Tibial artery (tissue), 4 donors: ENCODE data around the gene NUMB.

Source experiments
- DNase-seq, 2 donors: peaks; one replicate each; pipeline ENCODE4 v3.0.0-alpha.2; 2019
- H3K27ac ChIP-seq, 2 donors: fragments of 200-600 bp; sonication (generic) in 1 of 2; 1 replicate in 1 of 2; 2 replicates in 1 of 2; pipeline ENCODE4 v1.5.1; 2018 to 2019; ENCODE audit warnings: mild to moderate bottlenecking in 1 of 2
- H3K27me3 ChIP-seq, 2 donors: fragments of 200-600 bp; sonication (generic) in 1 of 2; one replicate each; pipeline versions ENCODE4 v1.5.1 to v1.6.0; 2016 to 2019
- H3K36me3 ChIP-seq, 3 donors: fragments of 200-600 bp; sonication (generic) in 2 of 3; one replicate each; pipeline ENCODE4 v1.5.1; 2016 to 2019; ENCODE audit warnings: mild to moderate bottlenecking in 2 of 3
- H3K4me1 ChIP-seq, 4 donors: fragments of 200-600 bp; sonication (generic) in 2 of 4; 1 replicate in 3 of 4; 2 replicates in 1 of 4; pipeline ENCODE4 v1.5.1; 2016 to 2019
- H3K4me3 ChIP-seq, 2 donors: fragments of 200-600 bp; sonication (generic) in 1 of 2; 1 replicate in 1 of 2; 2 replicates in 1 of 2; pipeline ENCODE4 v1.5.1; 2018 to 2019; ENCODE audit warnings: mild to moderate bottlenecking in 2 of 2
- H3K9me3 ChIP-seq, 3 donors: fragments of 200-600 bp; sonication (generic) in 1 of 3; one replicate each; pipeline ENCODE4 v1.5.1; 2016 to 2019
- CTCF ChIP-seq, 2 experiments: fragments of 200-600 bp in 1 of 2; fragments of 450-650 bp in 1 of 2; IDR thresholded peaks; one replicate each; pipeline ENCODE4 v1.5.1; 2017 to 2019; ENCODE audit warnings: antibody characterized with exemption in 2 of 2, mild to moderate bottlenecking in 1 of 2, moderate library complexity in 1 of 2
- intact Hi-C: fragments of 100-400 bp; cut with DNase I; formaldehyde crosslinking; loops from one replicate; pipeline ENCODE4 v1.15.0; 2023; ENCODE audit warnings: low total_unique reads

NUMB gene

DNA sequence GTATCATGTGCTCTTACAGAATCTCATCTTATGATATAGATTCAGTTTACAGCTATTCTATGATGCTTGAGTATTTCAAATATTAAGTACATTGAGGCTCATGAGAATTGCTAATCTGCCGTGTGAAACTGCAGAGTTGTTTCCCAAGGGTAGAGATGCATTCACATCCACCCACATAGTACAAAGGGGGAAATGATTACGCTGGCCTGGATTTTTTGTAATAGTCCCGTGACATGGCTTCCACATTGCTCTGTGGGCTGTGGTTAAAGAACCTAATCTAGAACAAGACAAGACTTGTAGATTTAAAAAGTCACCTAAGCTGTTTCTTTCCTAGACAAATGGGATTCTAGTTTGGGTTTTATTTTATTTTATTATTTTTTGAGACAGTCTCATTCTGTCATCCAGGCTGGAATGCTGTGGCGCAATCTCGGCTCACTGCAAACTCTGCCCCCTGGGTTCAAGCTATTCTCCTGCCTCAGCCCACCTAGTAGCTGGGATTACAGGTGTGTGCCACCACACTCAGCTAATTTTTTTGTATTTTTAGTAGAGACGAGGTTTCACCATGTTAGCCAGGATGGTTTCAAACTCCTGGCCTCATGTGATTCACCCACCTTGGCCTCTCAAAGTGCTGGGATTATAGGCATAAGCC, 19.4 kb upstream of the NUMB start:
- DNase-seq = no peak
- Histone ChIP-seq H3K27ac (no peak overlapping the region), H3K4me1 (no peaks in the 10 kb centered on the region), H3K36me3 (no peaks in the 10 kb centered on the region), H3K9me3 (no peaks in the 10 kb centered on the region), H3K4me3 (no peak overlapping the region), H3K27me3 (peaks cover 0 to 2% of the 10 kb centered on the region in 2 donors)
- no peak for TF ChIP-seq CTCF (IDR thresholded peaks at IDR 0.05)
- intact Hi-C loops = no loop called here

- Histone ChIP-seq H3K36me3 (no peaks in the 10 kb centered on the region), H3K4me3 (no peak overlapping the region), H3K9me3 (no peaks in the 10 kb centered on the region), H3K4me1 (no peaks in the 10 kb centered on the region), H3K27ac (no peak overlapping the region), H3K27me3 (peaks cover 0 to 5% of the 10 kb centered on the region in 2 donors)
- DNase-seq = no peak
- intact Hi-C loops = no loop called here
- no peak for TF ChIP-seq CTCF (IDR thresholded peaks at IDR 0.05)
Measured at GRCh38 chr14:73476451-73476931, 18.1 kb upstream of the NUMB start.

- Histone ChIP-seq H3K9me3 (no peaks in the 10 kb centered on the region), H3K27me3 (peaks cover 0 to 5% of the 10 kb centered on the region in 2 donors), H3K4me1 (no peaks in the 10 kb centered on the region), H3K4me3 (no peak overlapping the region), H3K36me3 (no peaks in the 10 kb centered on the region), H3K27ac (no peak overlapping the region)
- intact Hi-C loops = loop anchor here (5.0 kb wide), 1 partner anchor 303 kb away; no protein-coding TSS in a partner anchor
- no peak for TF ChIP-seq CTCF (IDR thresholded peaks at IDR 0.05)
- DNase-seq = no peak
Measured at GRCh38 chr14:73474952-73475351, 16.6 kb upstream of the NUMB start.

- no peak for DNase-seq
- H3K9me3 ChIP-seq = no peaks in the 10 kb centered on the region
- peak; percentile 60 to 79 for TF ChIP-seq CTCF (IDR thresholded peaks at IDR 0.05)
- H3K36me3 ChIP-seq = no peaks in the 10 kb centered on the region
- no peak overlapping the region for H3K4me3 ChIP-seq
- H3K27me3 ChIP-seq = peaks cover 0 to 5% of the 10 kb centered on the region in 2 donors
- H3K27ac ChIP-seq = no peak overlapping the region
- intact Hi-C loops = loop anchor here (2.0 to 5.0 kb wide), 2 partner anchors 178 to 300 kb away; no protein-coding TSS in a partner anchor
- no peaks in the 10 kb centered on the region for H3K4me1 ChIP-seq
Measured at GRCh38 chr14:73472185-73473114, 14.1 kb upstream of the NUMB start.

GRCh38 chr14:73471582-73472184, 13.3 kb upstream of the NUMB start:
- H3K9me3 ChIP-seq = no peaks in the 10 kb centered on the region
- intact Hi-C loops = loop anchor here (2.0 to 5.0 kb wide), 2 partner anchors 177 to 299 kb away; no protein-coding TSS in a partner anchor

More at GRCh38 chr14:73471582-73472184, 13.3 kb upstream of the NUMB start:
- DNase-seq = no peak
- Histone ChIP-seq H3K36me3 (no peaks in the 10 kb centered on the region), H3K27me3 (peaks cover 0 to 5% of the 10 kb centered on the region in 2 donors), H3K27ac (no peak overlapping the region), H3K4me1 (no peaks in the 10 kb centered on the region), H3K4me3 (no peak overlapping the region)
- TF ChIP-seq CTCF (IDR thresholded peaks at IDR 0.05) = no peak
